Measurements from ENCODE around the gene PTGFR.

Gene PTGFR

DNA sequence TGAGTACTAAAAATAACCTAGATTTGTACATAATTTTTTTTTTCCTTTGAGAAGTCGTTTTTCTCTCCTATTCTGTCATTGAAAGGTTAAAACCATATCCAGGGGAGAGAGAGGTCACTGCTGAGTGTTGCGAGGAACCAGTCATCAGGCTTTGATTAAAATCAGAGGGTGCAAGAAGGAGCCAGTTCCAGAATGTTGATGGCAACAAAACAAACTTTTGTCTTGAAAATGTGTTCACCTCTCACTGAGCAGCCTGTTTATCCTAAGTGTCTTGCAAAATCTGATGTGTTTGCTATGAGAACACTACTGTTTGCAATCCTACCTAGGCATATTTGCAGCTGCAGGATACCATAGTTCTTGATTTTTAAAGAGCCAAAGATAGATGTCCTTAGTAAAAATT is 25.9 kb downstream of the PTGFR start:
- no peak overlapping the region for H3K4me3 ChIP-seq (ENCODE audit: low read depth, low read length)
- DNase-seq (ENCODE audit: low read depth), result no peak
- no peak for TF ChIP-seq CTCF (IDR thresholded peaks at IDR 0.05; ENCODE audit: low read depth, low read length, missing control alignments)

DNA sequence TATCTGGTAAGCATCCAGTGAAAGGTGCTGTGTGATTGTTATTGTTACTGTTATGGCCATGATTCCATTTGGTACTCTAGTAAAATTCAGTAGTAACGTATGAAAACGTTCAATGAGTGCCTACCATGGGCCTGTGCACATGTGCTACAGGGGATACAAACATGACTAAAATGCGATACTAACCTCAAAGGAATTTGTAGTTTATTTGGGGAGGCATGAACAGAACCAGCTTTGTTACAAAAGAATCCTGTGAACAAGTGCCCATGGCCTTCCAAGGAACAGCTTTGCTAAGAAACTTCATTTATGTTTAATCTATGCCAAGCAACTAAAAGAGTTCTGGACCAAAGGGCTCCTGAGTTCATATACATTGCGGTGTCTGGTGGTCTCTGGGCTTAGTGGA is 28.7 kb downstream of the PTGFR start:
- no peak for TF ChIP-seq CTCF (IDR thresholded peaks at IDR 0.05; ENCODE audit: low read depth, low read length, missing control alignments)
- no peak for DNase-seq (ENCODE audit: low read depth)
- H3K4me3 ChIP-seq (ENCODE audit: low read depth, low read length), result no peak overlapping the region

GRCh38 chr1:78520216-78520615 is 29.4 kb downstream of the PTGFR start:
- H3K4me3 ChIP-seq (ENCODE audit: low read depth, low read length), result no peak overlapping the region
- no peak for TF ChIP-seq CTCF (IDR thresholded peaks at IDR 0.05; ENCODE audit: low read depth, low read length, missing control alignments)
- DNase-seq (ENCODE audit: low read depth), result no peak

GRCh38 chr1:78520843-78521242 is 30.1 kb downstream of the PTGFR start:
- H3K4me3 ChIP-seq (ENCODE audit: low read depth, low read length), result no peak overlapping the region
- DNase-seq (ENCODE audit: low read depth), result no peak
- no peak for TF ChIP-seq CTCF (IDR thresholded peaks at IDR 0.05; ENCODE audit: low read depth, low read length, missing control alignments)

- TF ChIP-seq CTCF (IDR thresholded peaks at IDR 0.05; ENCODE audit: low read depth, low read length, missing control alignments), result no peak
- no peak for DNase-seq (ENCODE audit: low read depth)
- H3K4me3 ChIP-seq (ENCODE audit: low read depth, low read length), result no peak overlapping the region
Observed at GRCh38 chr1:78522136-78522535, 31.4 kb downstream of the PTGFR start.

GRCh38 chr1:78526496-78526895 is 35.7 kb downstream of the PTGFR start:
- no peak for TF ChIP-seq CTCF (IDR thresholded peaks at IDR 0.05; ENCODE audit: low read depth, low read length, missing control alignments)
- DNase-seq (ENCODE audit: low read depth), result no peak

GRCh38 chr1:78527706-78528105 is 36.9 kb downstream of the PTGFR start:
- TF ChIP-seq CTCF (IDR thresholded peaks at IDR 0.05; ENCODE audit: low read depth, low read length, missing control alignments), result no peak
- no peak for DNase-seq (ENCODE audit: low read depth)
- H3K4me3 ChIP-seq (ENCODE audit: low read depth, low read length), result no peak overlapping the region

More at GRCh38 chr1:78526496-78526895, 35.7 kb downstream of the PTGFR start:
- no peak overlapping the region for H3K4me3 ChIP-seq (ENCODE audit: low read depth, low read length)

All from GM12864 (cell line).